Endodermal cell (in vitro differentiated cells): ENCODE data around the gene VGF. TPM values are rescaled to one million over a fixed set of nuclear protein-coding genes. Genes with fewer than 3 reads are reported as not detected.

Source experiments
- DNase-seq: peaks from one replicate; pipeline ENCODE4 v3.0.0-alpha.2; 2017
- H3K27ac ChIP-seq: 2 replicates; pipeline ENCODE4 v1.5.1; 2013; ENCODE audit warnings: mild to moderate bottlenecking, low read depth, low read length, moderate library complexity
- H3K27me3 ChIP-seq: 2 replicates; pipeline ENCODE4 v1.6.1; 2013; ENCODE audit warnings: mild to moderate bottlenecking, low read length, moderate library complexity; ENCODE audit not compliant: insufficient read depth, control insufficient read depth, poor library complexity, severe bottlenecking
- H3K36me3 ChIP-seq: 2 replicates; pipeline ENCODE4 v1.7.0; 2013; ENCODE audit warnings: mild to moderate bottlenecking, low read length, moderate library complexity; ENCODE audit not compliant: control insufficient read depth, insufficient read depth
- H3K4me1 ChIP-seq: one replicate; pipeline ENCODE4 v1.7.0; 2013; ENCODE audit warnings: low read length; ENCODE audit not compliant: control insufficient read depth, insufficient read depth
- H3K4me3 ChIP-seq: 2 replicates; pipeline ENCODE4 v1.5.1; 2013; ENCODE audit warnings: mild to moderate bottlenecking, low read length, moderate library complexity
- H3K9ac ChIP-seq: 2 replicates; pipeline ENCODE4 v1.6.1; 2013; ENCODE audit warnings: mild to moderate bottlenecking, low read length, moderate library complexity; ENCODE audit not compliant: poor library complexity, severe bottlenecking; ENCODE audit errors: extremely low read depth
- H3K9me3 ChIP-seq: 2 replicates; pipeline ENCODE4 v1.6.1; 2013; ENCODE audit warnings: mild to moderate bottlenecking, low read length, moderate library complexity; ENCODE audit not compliant: control insufficient read depth
- H3K27ac Mint-ChIP-seq: 2 replicates; pipeline ENCODE4 v1.8.0; 2020; ENCODE audit warnings: mixed read lengths
- H3K27me3 Mint-ChIP-seq: 2 replicates; pipeline ENCODE4 v1.8.0; 2021; ENCODE audit warnings: mild to moderate bottlenecking, mixed read lengths; ENCODE audit not compliant: insufficient read depth
- H3K36me3 Mint-ChIP-seq: 2 replicates; pipeline ENCODE4 v1.8.0; 2020; ENCODE audit warnings: low read depth, mixed read lengths
- H3K4me1 Mint-ChIP-seq: 2 replicates; pipeline ENCODE4 v1.8.0; 2020; ENCODE audit warnings: mixed read lengths
- H3K4me3 Mint-ChIP-seq: 2 replicates; pipeline ENCODE4 v1.8.0; 2020; ENCODE audit warnings: mild to moderate bottlenecking, moderate library complexity, mixed read lengths
- H3K9me3 Mint-ChIP-seq: 2 replicates; pipeline ENCODE4 v1.8.0; 2020; ENCODE audit warnings: mild to moderate bottlenecking, mixed read lengths
- CTCF ChIP-seq: fragments of 200-600 bp; sonication (generic); conservative IDR thresholded peaks from 2 replicates; pipeline ENCODE4 v1.5.0; 2021; ENCODE audit warnings: antibody characterized with exemption, mild to moderate bottlenecking
- WGBS, 2 experiments: methylation state at CpG; one replicate each; pipeline versions ENCODE4 v1.1.5 to v1.1.7; 2013; ENCODE audit warnings: missing lambda C conversion rate in 2 of 2, mixed read lengths in 1 of 2; ENCODE audit not compliant: insufficient coverage in 1 of 2, insufficient read length in 1 of 2; 5-methylcytosine and 5-hydroxymethylcytosine counted together
- total RNA-seq, 2 donors: library from RNA; stranded (reverse); fragmentation: NEBNext Ultra II Directional in 1 of 2; extraction: Animal tissue kit (Norgen Biotek cat#: 25700) in 1 of 2; gene quantifications; 2 replicates in 1 of 2; 3 replicates in 1 of 2; pipeline ENCODE4 v1.2.1, GENCODE V29; 2021

The VGF gene
- total RNA-seq, 2 donors from 2014 or later, result 2.8 TPM; not detected in 1

GRCh38 chr7:101170617-101171441, 5.5 kb upstream of the VGF start:
- Histone ChIP-seq H3K27ac (no peak overlapping the region), H3K4me3 (no peak overlapping the region), H3K27me3 (peaks cover 100% of the 10 kb centered on the region), H3K9me3 (no peaks in the 10 kb centered on the region), H3K4me1 (peaks cover 3% of the 10 kb centered on the region), H3K36me3 (no peaks in the 10 kb centered on the region), H3K9ac (no peak overlapping the region)
- Mint-ChIP-seq H3K9me3 (peaks cover 2% of the 10 kb centered on the region), H3K4me1 (peaks cover 21% of the 10 kb centered on the region), H3K27ac (no peak overlapping the region), H3K4me3 (no peak overlapping the region), H3K27me3 (peaks cover 100% of the 10 kb centered on the region), H3K36me3 (peaks cover 2% of the 10 kb centered on the region)
- peak; percentile 51 for DNase-seq
- WGBS, 2 experiments, result 9 to 11% methylated on average over 5 to 17 of the region's 17 CpGs
- TF ChIP-seq CTCF, result no peak

GRCh38 chr7:101169838-101170551, 4.6 kb upstream of the VGF start:
- Mint-ChIP-seq H3K9me3 (peaks cover 2% of the 10 kb centered on the region), H3K27ac (no peak overlapping the region), H3K27me3 (peaks cover 100% of the 10 kb centered on the region), H3K4me3 (peak overlapping the region; percentile 3), H3K4me1 (peaks cover 25% of the 10 kb centered on the region), H3K36me3 (peaks cover 2% of the 10 kb centered on the region)
- DNase-seq, result peak; percentile 95
- no peaks in the 10 kb centered on the region for H3K36me3 ChIP-seq
- peaks cover 99% of the 10 kb centered on the region for H3K27me3 ChIP-seq
- H3K9me3 ChIP-seq, result no peaks in the 10 kb centered on the region
- WGBS, 2 experiments, result 2 to 3% methylated on average over 20 to 33 of the region's 33 CpGs
- H3K27ac ChIP-seq, result no peak overlapping the region
- no peak overlapping the region for H3K9ac ChIP-seq
- peak; percentile 92 for TF ChIP-seq CTCF
- H3K4me1 ChIP-seq, result peaks cover 3% of the 10 kb centered on the region
- H3K4me3 ChIP-seq, result no peak overlapping the region

GRCh38 chr7:101169110-101169837, 3.9 kb upstream of the VGF start:
- Histone ChIP-seq H3K27me3 (peaks cover 99% of the 10 kb centered on the region), H3K4me1 (peaks cover 5% of the 10 kb centered on the region), H3K9ac (no peak overlapping the region), H3K9me3 (no peaks in the 10 kb centered on the region), H3K27ac (no peak overlapping the region), H3K36me3 (no peaks in the 10 kb centered on the region), H3K4me3 (no peak overlapping the region)
- WGBS, 2 experiments, result 5% methylated on average over 17 of the region's 18 CpGs; no CpG with 5 or more reads in 1 of the 2 experiments
- no peak for DNase-seq
- no peak overlapping the region for H3K27ac Mint-ChIP-seq
- H3K9me3 Mint-ChIP-seq, result peaks cover 2% of the 10 kb centered on the region
- peaks cover 26% of the 10 kb centered on the region for H3K4me1 Mint-ChIP-seq
- TF ChIP-seq CTCF, result no peak
- peaks cover 2% of the 10 kb centered on the region for H3K36me3 Mint-ChIP-seq
- peak overlapping the region; percentile 3 for H3K4me3 Mint-ChIP-seq
- peaks cover 100% of the 10 kb centered on the region for H3K27me3 Mint-ChIP-seq
